NCI-H187 treated with DMSO at 0.1 percent for 48 hours (cell line): ENCODE results near the gene POU2F1.
A peak's percentile ranks its signal among the peaks of the same experiment; 100 is the strongest.

Experiments used
- DNase-seq: peaks from one replicate; lab custom pipeline; 2025; lab: John Stamatoyannopoulos, UW

The POU2F1 gene

DNA sequence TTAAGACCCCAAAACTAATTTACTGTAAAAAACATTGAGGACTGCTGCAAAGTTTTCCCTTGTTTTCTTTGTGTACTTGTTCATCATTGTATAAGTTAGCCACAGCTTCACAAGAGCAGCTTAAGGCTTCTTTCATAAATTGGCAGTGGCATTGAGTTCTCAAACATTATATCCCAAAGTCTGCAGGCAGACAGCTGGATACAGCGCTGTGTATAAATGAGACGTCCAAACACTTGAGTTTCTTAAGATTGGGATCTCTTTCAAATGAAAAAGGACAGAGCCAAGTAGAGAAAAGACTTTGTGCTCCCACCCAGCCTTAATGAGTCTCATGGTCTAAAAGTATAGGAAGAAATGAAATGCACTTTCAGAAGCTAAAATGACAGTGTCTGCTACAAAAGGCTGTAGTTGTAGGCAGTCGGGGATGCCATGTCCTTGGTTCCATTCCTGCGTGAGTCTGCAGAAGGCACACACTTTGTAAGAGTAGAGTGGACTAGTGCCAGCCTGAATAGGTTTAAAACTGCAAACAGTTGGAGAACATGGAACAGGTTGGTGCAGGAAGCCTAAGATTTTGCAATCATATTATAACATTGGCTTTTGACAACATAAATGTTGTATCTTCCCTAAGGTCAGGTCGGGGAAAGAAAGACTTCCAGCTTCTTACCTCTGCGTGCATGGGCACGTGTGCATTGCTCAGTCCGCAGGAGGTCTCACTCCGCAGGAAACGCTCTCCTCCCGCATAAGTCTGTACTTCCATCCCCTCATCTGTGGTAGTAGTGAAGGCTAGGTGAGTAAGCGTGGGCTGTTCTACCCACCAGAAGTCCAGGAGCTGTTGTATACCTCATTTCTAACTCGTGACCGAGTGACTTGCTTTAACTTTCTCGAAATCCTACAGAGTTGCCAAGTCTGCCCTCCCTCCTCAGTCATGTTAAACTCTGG lies 203.3 kb downstream of the POU2F1 start:
- no peak for DNase-seq

- DNase-seq = no peak
These were observed 204.8 kb downstream of the POU2F1 start for GRCh38 chr1:167425482-167425881.

DNA sequence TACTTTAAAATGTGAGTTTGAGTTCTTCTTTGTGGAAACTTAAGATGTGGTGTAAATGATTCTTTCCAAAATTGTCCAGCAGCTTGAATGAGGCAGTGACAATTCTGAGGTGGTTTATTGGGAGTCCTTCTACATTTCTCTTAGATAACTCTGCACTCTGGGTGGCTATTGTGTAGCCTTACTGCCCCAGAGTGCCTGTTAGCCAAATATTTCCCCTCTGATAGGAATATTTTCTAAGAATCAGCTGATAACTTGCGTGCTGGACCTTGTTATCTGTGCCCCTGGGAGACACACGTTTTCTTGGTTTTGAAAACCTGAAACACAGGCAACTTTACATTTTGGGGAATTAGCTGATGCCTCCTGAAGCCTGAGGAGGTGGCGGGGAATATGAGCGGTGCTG lies 206.0 kb downstream of the POU2F1 start:
- DNase-seq = no peak

DNA sequence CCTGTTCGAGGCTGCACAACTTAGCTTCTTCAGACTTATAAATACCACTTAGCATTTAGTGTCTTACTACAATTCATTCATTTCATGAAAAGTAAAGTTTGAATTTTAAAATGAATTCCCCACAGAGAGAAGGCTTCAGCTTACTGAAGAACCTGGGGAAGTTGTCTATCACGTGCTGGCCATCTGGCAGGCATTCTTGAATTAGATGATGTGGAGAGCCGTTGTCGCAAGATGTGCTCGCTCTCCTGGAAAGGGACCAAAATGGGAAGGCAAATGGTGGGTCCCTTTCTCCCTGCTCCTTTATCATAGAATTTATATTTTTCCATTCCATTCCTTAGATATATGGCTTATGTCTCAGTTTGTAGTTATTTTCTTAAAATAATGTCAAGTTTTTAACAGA lies 207.2 kb downstream of the POU2F1 start:
- no peak for DNase-seq

DNA sequence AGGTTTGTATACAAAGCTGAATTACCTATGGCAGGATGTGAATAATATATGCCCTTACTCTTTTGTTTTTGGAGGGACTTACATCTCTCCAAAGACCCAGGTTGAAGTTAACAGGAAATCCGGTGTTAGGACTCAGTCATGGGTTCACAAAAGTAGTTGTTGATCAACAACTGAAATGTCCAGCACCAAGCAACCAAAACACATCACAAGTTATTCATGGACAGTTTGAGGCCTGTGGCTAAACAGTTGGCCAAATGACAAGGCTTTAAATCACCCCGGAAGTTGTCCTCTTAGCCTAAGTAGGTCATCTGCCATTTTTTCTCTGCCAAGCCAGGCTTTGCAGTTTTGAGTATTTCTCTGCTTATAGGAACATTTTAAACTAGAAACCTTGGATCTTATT lies 207.7 kb downstream of the POU2F1 start:
- DNase-seq = no peak

- DNase-seq = no peak
These were observed 208.9 kb downstream of the POU2F1 start for GRCh38 chr1:167429612-167430011.

DNA sequence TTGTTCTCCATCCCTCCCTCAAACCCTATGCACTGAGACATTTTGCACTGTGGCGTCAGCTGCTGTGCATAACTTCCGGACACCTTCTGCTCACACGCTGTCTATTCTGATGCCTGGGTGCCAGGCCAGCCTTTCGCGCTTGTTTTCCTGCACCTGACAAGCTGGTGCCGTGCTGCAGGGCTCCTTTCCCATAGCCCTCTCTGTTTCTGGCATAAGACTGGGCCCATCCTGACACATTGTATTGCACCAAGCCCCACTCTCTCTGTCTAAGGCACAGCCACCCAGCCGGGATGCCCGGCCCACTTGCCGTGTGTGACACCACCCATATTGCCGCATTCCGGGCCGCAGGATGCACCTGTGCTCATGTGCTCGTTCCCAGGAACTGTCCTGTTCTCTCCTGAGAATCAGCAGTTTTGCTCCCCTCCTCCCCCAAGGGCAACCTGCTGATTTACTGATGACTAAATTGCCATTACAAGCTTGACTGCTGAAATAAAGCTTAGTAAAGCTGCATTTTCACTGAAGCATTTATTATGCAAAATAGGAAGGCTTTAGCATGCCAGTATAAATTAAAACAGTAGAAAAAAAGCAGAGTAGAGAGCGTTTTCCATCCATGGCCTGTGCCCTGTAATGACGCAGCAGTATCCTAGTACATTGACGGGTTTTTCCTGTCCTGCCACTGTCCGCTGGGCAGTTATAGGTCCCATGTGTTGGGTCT lies 209.6 kb downstream of the POU2F1 start:
- no peak for DNase-seq

GRCh38 chr1:167430849-167431242 lies 210.2 kb downstream of the POU2F1 start:
- DNase-seq = no peak

DNA sequence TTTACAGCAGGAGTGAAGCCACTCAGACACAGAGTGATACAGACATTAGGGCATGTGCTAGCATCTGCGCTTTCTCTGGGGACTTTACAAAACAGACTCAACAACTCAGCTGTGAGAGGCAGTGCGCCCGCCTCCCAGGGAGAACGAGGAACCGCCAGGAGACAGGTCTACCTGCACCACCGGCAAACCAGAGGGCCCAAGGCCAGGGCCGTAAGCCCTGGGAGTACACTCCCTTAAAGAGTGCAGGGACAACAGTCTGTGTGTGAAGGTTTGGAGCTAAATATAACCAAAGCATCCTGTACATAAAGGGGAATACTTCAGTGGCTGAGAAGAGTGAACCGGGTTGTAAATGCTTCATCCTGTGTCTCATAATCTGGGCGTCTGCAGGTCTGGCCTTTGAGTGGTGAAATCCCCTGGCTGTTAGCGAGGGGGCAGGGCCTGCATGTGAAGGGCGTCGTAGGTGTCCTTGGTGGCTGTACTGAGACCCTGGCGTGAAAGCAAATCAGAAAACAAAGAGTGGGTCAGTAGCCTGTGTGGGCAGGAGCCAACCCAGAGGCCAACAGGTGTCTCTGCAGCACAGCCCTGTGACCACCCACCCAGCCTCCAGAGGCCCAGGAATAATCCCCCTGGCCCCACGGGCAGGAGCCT lies 210.7 kb downstream of the POU2F1 start:
- DNase-seq = no peak

GRCh38 chr1:167431909-167432650 lies 211.4 kb downstream of the POU2F1 start:
- no peak for DNase-seq

DNA sequence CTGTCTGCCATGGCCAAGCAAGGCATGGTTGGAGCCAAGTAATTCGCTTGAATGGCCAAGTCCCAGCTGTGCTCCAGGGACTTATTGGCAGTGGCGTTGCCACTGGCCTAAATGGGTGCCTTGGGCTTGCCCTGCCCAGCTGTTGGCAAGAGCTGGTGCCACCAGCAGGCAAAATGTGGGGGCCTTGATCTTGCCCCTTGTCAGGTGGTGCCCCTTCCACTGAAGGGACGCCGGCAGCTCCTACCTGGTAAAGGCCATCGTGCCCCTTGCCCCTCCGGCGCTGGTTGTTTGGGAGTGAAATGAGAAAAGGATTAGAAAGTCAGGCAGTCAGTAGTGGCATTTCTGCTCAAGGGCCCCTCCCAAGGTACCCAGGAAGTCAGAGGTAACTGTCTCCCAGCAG lies 212.1 kb downstream of the POU2F1 start:
- DNase-seq = no peak

GRCh38 chr1:167433884-167434283 lies 213.2 kb downstream of the POU2F1 start:
- no peak for DNase-seq

- DNase-seq = no peak
These were observed 213.6 kb downstream of the POU2F1 start for GRCh38 chr1:167434306-167434705.

DNA sequence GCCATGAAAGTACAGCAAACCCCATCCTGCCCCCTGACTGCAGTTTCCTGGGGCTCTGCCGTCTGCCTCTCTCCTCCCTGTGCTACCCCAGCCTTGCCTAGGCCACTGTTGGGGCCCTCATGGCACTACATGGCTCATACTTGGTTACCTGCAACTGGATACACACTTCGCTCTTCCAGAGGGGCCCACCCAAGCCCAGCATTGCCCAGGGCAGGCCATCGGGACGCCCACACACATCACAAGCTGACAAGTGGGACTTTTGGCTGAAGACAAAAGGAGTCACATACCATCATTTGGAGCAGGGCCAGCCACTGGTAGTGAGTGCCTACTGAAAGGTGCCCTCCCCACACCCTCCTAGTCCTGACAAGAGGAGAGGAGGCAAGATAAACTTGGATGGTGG lies 214.8 kb downstream of the POU2F1 start:
- DNase-seq = no peak

GRCh38 chr1:167438171-167439138 lies 217.8 kb downstream of the POU2F1 start:
- no peak for DNase-seq

GRCh38 chr1:167439301-167439988 lies 218.8 kb downstream of the POU2F1 start:
- DNase-seq = no peak

DNA sequence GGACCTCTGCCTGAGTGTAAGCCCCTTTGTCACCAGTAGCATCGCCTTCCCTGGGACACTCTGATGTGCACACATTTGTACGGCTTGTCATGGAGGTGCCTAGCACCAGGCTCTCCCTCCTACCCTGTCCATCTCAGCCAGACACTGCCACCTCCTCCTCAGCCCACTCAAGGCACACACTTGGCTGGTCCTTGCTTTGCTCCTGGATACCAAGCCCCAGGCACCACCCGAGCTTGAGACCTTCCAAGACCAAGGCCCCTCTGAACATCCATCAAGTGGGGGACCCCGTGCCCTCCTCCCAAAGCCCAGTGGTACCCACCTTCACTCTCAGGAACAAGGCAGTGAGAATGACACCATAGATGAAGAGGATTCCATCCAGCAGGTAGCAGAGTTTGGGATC lies 219.7 kb downstream of the POU2F1 start:
- DNase-seq = no peak

- DNase-seq = no peak
These were observed 220.1 kb downstream of the POU2F1 start for GRCh38 chr1:167440776-167441175.

DNA sequence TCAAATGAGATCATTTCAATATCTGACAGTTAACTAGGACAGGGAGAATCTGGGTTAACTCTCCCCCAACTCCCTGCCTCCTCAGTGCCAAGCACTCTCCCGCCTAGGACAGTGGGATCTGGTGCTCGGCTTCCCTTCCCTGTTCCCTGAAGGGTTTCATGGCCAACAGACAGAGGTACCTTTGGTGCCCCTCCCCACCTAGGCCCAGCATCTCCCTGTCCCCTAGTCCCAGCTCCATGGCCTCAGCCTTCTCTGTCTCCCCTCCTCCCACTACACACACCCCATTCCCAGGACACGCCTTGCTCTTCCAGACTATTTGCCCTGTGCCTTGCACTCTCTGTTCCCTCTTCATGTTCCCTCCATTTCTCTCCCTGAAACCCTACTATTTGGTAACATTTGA lies 220.5 kb downstream of the POU2F1 start:
- DNase-seq = no peak

- DNase-seq = peak; percentile 51
These were observed 221.6 kb downstream of the POU2F1 start for GRCh38 chr1:167442142-167442848.
